ENCODE data around the gene CBLN3. TPM values are rescaled to one million over a fixed set of nuclear protein-coding genes. Genes with fewer than 3 reads are reported as not detected.

The CBLN3 gene
- polyA plus RNA-seq, 1 donor from 2014 or later: not detected

GRCh38 chr14:24411443-24412389 is 17.8 kb downstream of the CBLN3 start:
- Histone ChIP-seq H3K9ac (ENCODE audit: low read length) (no peak overlapping the region), H3F3A (ENCODE audit: insufficient read depth, low read length, poor library complexity, severe bottlenecking) (no peaks in the 10 kb centered on the region), H3K4me3 (ENCODE audit: low read length) (no peak overlapping the region), H3K36me3 (ENCODE audit: insufficient read depth, low read length) (no peaks in the 10 kb centered on the region), H3K27ac (ENCODE audit: low read length) (no peak overlapping the region), H2AFZ (ENCODE audit: low read depth, low read length) (no peak overlapping the region), H4K20me1 (ENCODE audit: insufficient read depth) (no peaks in the 10 kb centered on the region), H3K9me2 (ENCODE audit: insufficient read depth, low read length) (no peaks in the 10 kb centered on the region), H3K9me3 (ENCODE audit: low read length) (no peaks in the 10 kb centered on the region), H3K79me2 (replicated peaks; ENCODE audit: insufficient read depth, low read length) (no peaks in the 10 kb centered on the region), H3K27me3 (ENCODE audit: insufficient read depth, low read depth, low read length) (no peaks in the 10 kb centered on the region), H3K4me2 (ENCODE audit: low read length) (no peak overlapping the region)
- TF ChIP-seq CTCF (IDR thresholded peaks at IDR 0.05; ENCODE audit: poor library complexity, severe bottlenecking): peak; percentile 40
- peak; percentile 17 for TF ChIP-seq RAD21 (conservative IDR thresholded peaks at IDR 0.05)
- TF ChIP-seq EZH2 (IDR thresholded peaks at IDR 0.05; ENCODE audit: borderline replicate concordance, insufficient read depth, low read length, poor library complexity, severe bottlenecking): no peak

GRCh38 chr14:24409956-24410355 is 19.5 kb downstream of the CBLN3 start:
- Histone ChIP-seq H3K27ac (ENCODE audit: low read length) (no peak overlapping the region), H3K36me3 (ENCODE audit: insufficient read depth, low read length) (no peaks in the 10 kb centered on the region), H3K79me2 (replicated peaks; ENCODE audit: insufficient read depth, low read length) (no peaks in the 10 kb centered on the region), H3K4me3 (ENCODE audit: low read length) (no peak overlapping the region), H3K27me3 (ENCODE audit: insufficient read depth, low read depth, low read length) (no peaks in the 10 kb centered on the region), H3K9ac (ENCODE audit: low read length) (no peak overlapping the region), H2AFZ (ENCODE audit: low read depth, low read length) (no peak overlapping the region), H3K9me3 (ENCODE audit: low read length) (no peaks in the 10 kb centered on the region), H3K4me2 (ENCODE audit: low read length) (no peak overlapping the region), H4K20me1 (ENCODE audit: insufficient read depth) (no peaks in the 10 kb centered on the region), H3F3A (ENCODE audit: insufficient read depth, low read length, poor library complexity, severe bottlenecking) (no peaks in the 10 kb centered on the region), H3K9me2 (ENCODE audit: insufficient read depth, low read length) (no peaks in the 10 kb centered on the region)
- TF ChIP-seq MXI1 (conservative IDR thresholded peaks at IDR 0.05; ENCODE audit: poor library complexity, severe bottlenecking): no peak
- no peak for TF ChIP-seq REST (IDR thresholded peaks at IDR 0.05; ENCODE audit: borderline replicate concordance)
- no peak for TF ChIP-seq TAF1 (IDR thresholded peaks at IDR 0.05; ENCODE audit: low read depth)
- no peak for TF ChIP-seq EZH2 (IDR thresholded peaks at IDR 0.05; ENCODE audit: borderline replicate concordance, insufficient read depth, low read length, poor library complexity, severe bottlenecking)
- TF ChIP-seq EP300 (conservative IDR thresholded peaks at IDR 0.05; ENCODE audit: poor library complexity, severe bottlenecking): no peak
- TF ChIP-seq SMC3 (conservative IDR thresholded peaks at IDR 0.05; ENCODE audit: poor library complexity): no peak
- no peak for TF ChIP-seq RAD21 (conservative IDR thresholded peaks at IDR 0.05)
- no peak for TF ChIP-seq CTCF (IDR thresholded peaks at IDR 0.05; ENCODE audit: poor library complexity, severe bottlenecking)
- TF ChIP-seq POLR2AphosphoS5 (IDR thresholded peaks at IDR 0.05): no peak
